ENCODE results near the gene ACRBP. TPM values are rescaled to one million over a fixed set of nuclear protein-coding genes. Genes with fewer than 3 reads are reported as not detected.

Gene ACRBP
- total RNA-seq, 1 experiment from 2014 or later = not detected

- DNase-seq (ENCODE audit: low read depth) = no peak
Observed at GRCh38 chr12:6650832-6651231, 3.6 kb upstream of the ACRBP start.

GRCh38 chr12:6646276-6647082 lies 753 bp downstream of the ACRBP start:
- DNase-seq (ENCODE audit: low read depth) = no peak

- DNase-seq (ENCODE audit: low read depth) = no peak
Observed at GRCh38 chr12:6644903-6645302, 2.3 kb downstream of the ACRBP start.

GRCh38 chr12:6644257-6644596 lies 3.0 kb downstream of the ACRBP start:
- DNase-seq (ENCODE audit: low read depth) = no peak

- no peak for DNase-seq (ENCODE audit: low read depth)
Observed at GRCh38 chr12:6643569-6644256, 3.5 kb downstream of the ACRBP start.

- DNase-seq (ENCODE audit: low read depth) = no peak
Observed at GRCh38 chr12:6641131-6641530, 6.1 kb downstream of the ACRBP start.

- no peak for DNase-seq (ENCODE audit: low read depth)
Observed at GRCh38 chr12:6640497-6640896, 6.7 kb downstream of the ACRBP start.

GRCh38 chr12:6639151-6639801 lies 8.0 kb downstream of the ACRBP start:
- DNase-seq (ENCODE audit: low read depth) = no peak

GRCh38 chr12:6638305-6638704 lies 8.9 kb downstream of the ACRBP start:
- no peak for DNase-seq (ENCODE audit: low read depth)

- peak; percentile 72 for DNase-seq (ENCODE audit: low read depth)
Observed at GRCh38 chr12:6635856-6636531, 11.2 kb downstream of the ACRBP start, which contains the start of gene LPAR5. TSS of gene LPAR5 (minus strand) at chr12:6635959. CDS start at chr12:6621248, 14,711 bp downstream.

GRCh38 chr12:6635375-6635855 lies 11.8 kb downstream of the ACRBP start:
- no peak for DNase-seq (ENCODE audit: low read depth)

- DNase-seq (ENCODE audit: low read depth) = no peak
Observed at GRCh38 chr12:6632026-6632983, 14.9 kb downstream of the ACRBP start.

GRCh38 chr12:6631549-6631961 lies 15.7 kb downstream of the ACRBP start:
- no peak for DNase-seq (ENCODE audit: low read depth)

GRCh38 chr12:6630736-6631135 lies 16.5 kb downstream of the ACRBP start:
- no peak for DNase-seq (ENCODE audit: low read depth)

- no peak for DNase-seq (ENCODE audit: low read depth)
Observed at GRCh38 chr12:6627616-6628015, 19.6 kb downstream of the ACRBP start.

- DNase-seq (ENCODE audit: low read depth) = no peak
Observed at GRCh38 chr12:6626654-6627283, 20.5 kb downstream of the ACRBP start.

GRCh38 chr12:6620885-6621274 lies 26.4 kb downstream of the ACRBP start:
- DNase-seq (ENCODE audit: low read depth) = no peak

- no peak for DNase-seq (ENCODE audit: low read depth)
Observed at GRCh38 chr12:6620137-6620884, 26.9 kb downstream of the ACRBP start.

Data from HT1080 (cell line).